Stimulated activated CD4-positive, alpha-beta T cell treated with anti-CD3 and anti-CD28 coated beads, Interleukin-4, amount 100 ng/mL, for 1 hour (primary cell): Measurements from ENCODE around the gene UBR2.
A peak's percentile ranks its signal among the peaks of the same experiment; 100 is the strongest.
"Not testable (repeated sequence)": the region's sequence is repeated elsewhere in the genome, so short reads cannot be mapped to it uniquely, and the experiment has no call there.

Source experiments
- DNase-seq: peaks from one replicate; pipeline ENCODE4 v3.0.0-alpha.2; 2020

UBR2 gene

GRCh38 chr6:42618686-42619085 lies 54.9 kb downstream of the UBR2 start:
- no peak for DNase-seq

- no peak for DNase-seq
Measured at GRCh38 chr6:42619963-42620362, 56.1 kb downstream of the UBR2 start.

- DNase-seq: no peak
Measured at GRCh38 chr6:42624601-42625000, 60.8 kb downstream of the UBR2 start.

- DNase-seq: no peak
Measured at GRCh38 chr6:42627044-42627443, 63.2 kb downstream of the UBR2 start.

- no peak for DNase-seq
Measured at GRCh38 chr6:42627674-42628073, 63.8 kb downstream of the UBR2 start.

GRCh38 chr6:42628604-42629003 lies 64.8 kb downstream of the UBR2 start:
- no peak for DNase-seq

GRCh38 chr6:42629845-42630244 lies 66.0 kb downstream of the UBR2 start:
- DNase-seq: no peak

GRCh38 chr6:42637681-42638080 lies 73.9 kb downstream of the UBR2 start:
- no peak for DNase-seq

- DNase-seq: no peak
Measured at GRCh38 chr6:42642794-42643193, 79.0 kb downstream of the UBR2 start.

- no peak for DNase-seq
Measured at GRCh38 chr6:42644211-42644610, 80.4 kb downstream of the UBR2 start.

- no peak for DNase-seq
Measured at GRCh38 chr6:42652024-42652746, 88.4 kb downstream of the UBR2 start.

GRCh38 chr6:42653851-42654250 lies 90.0 kb downstream of the UBR2 start:
- no peak for DNase-seq

- no peak for DNase-seq
Measured at GRCh38 chr6:42659806-42660205, 96.0 kb downstream of the UBR2 start.

GRCh38 chr6:42661540-42662153 lies 97.8 kb downstream of the UBR2 start:
- DNase-seq: peak; percentile 82

GRCh38 chr6:42664718-42665117 lies 100.9 kb downstream of the UBR2 start:
- DNase-seq: no peak

- not testable (repeated sequence) for DNase-seq
Measured at GRCh38 chr6:42674368-42674767, 110.5 kb downstream of the UBR2 start.

- no peak for DNase-seq
Measured at GRCh38 chr6:42674780-42675179, 111.0 kb downstream of the UBR2 start.

GRCh38 chr6:42679358-42679757 lies 115.5 kb downstream of the UBR2 start:
- no peak for DNase-seq

- DNase-seq: no peak
Measured at GRCh38 chr6:42688281-42688680, 124.5 kb downstream of the UBR2 start.

- DNase-seq: no peak
Measured at GRCh38 chr6:42689371-42689770, 125.5 kb downstream of the UBR2 start.

GRCh38 chr6:42690151-42690702 lies 126.4 kb downstream of the UBR2 start:
- no peak for DNase-seq

- DNase-seq: no peak
Measured at GRCh38 chr6:42690872-42691271, 127.0 kb downstream of the UBR2 start.

GRCh38 chr6:42692137-42692911 lies 128.5 kb downstream of the UBR2 start:
- DNase-seq: no peak
